ENCODE data around the gene PSME2. TPM values are rescaled to one million over a fixed set of nuclear protein-coding genes. Genes with fewer than 3 reads are reported as not detected.

Gene PSME2
- total RNA-seq, 4 donors from 2014 or later: 59.5 to 69.8 (median 68.5) TPM

- in situ Hi-C loops (cut with MboI; ENCODE audit: low pct_ligation_motif_present in 1 of 4, low pct_unique_long_range_greater_than_20kb in 1 of 4, low sequenced_read_pairs in 3 of 4): no loop called here
- TF ChIP-seq POLR2A (IDR thresholded peaks at IDR 0.05): no peak
- TF ChIP-seq POLR2AphosphoS5 (IDR thresholded peaks at IDR 0.05): no peak
- TF ChIP-seq EP300 (IDR thresholded peaks at IDR 0.05; ENCODE audit: low read depth): no peak
- TF ChIP-seq CTCF (IDR thresholded peaks at IDR 0.05): no peak
- intact Hi-C loops (cut with DNase I; ENCODE audit: low total_unique reads): no loop called here
Observed at GRCh38 chr14:24145219-24145618, 1.2 kb downstream of the PSME2 start.

GRCh38 chr14:24144451-24144850 is 2.0 kb downstream of the PSME2 start:
- H3K4me3 ChIP-seq: no peak overlapping the region
- H3K4me1 ChIP-seq: peaks cover 23 to 67% (median 46%) of the 10 kb centered on the region in 4 donors
- DNase-seq: no peak
- intact Hi-C loops (cut with DNase I; ENCODE audit: low total_unique reads): no loop called here
- in situ Hi-C loops (cut with MboI; ENCODE audit: low pct_ligation_motif_present in 1 of 4, low pct_unique_long_range_greater_than_20kb in 1 of 4, low sequenced_read_pairs in 3 of 4): no loop called here
- 83 to 97% methylated on average over 1 of the region's 1 CpG for WGBS, 2 donors (ENCODE audit: low coverage in 1 of 2)
- H3K27ac ChIP-seq: peak overlapping the region in 1 of 4 donors; percentile 99
- no peaks in the 10 kb centered on the region for H3K9me3 ChIP-seq
- H3K27me3 ChIP-seq: no peaks in the 10 kb centered on the region
- H3K36me3 ChIP-seq: peaks cover 0 to 4% (median 1%) of the 10 kb centered on the region in 4 donors
- TF ChIP-seq POLR2A (IDR thresholded peaks at IDR 0.05) (no peak), EP300 (IDR thresholded peaks at IDR 0.05; ENCODE audit: low read depth) (no peak)

More at GRCh38 chr14:24145219-24145618, 1.2 kb downstream of the PSME2 start:
- WGBS, 2 donors (ENCODE audit: low coverage in 1 of 2): 71 to 91% methylated on average over 2 of the region's 2 CpGs
- Histone ChIP-seq H3K4me3 (peak overlapping the region in 1 of 4 donors; percentile 73), H3K9me3 (no peaks in the 10 kb centered on the region), H3K27me3 (no peaks in the 10 kb centered on the region), H3K36me3 (peaks cover 0 to 4% (median 2%) of the 10 kb centered on the region in 4 donors), H3K4me1 (peaks cover 16 to 59% (median 39%) of the 10 kb centered on the region in 4 donors), H3K27ac (peak overlapping the region; percentile 94 to 99 (median 97))
- no peak for DNase-seq

GRCh38 chr14:24143511-24143910 is 2.9 kb downstream of the PSME2 start:
- Histone ChIP-seq H3K36me3 (peaks cover 0 to 10% (median under 1%) of the 10 kb centered on the region in 4 donors), H3K27ac (no peak overlapping the region), H3K4me1 (peaks cover 24 to 68% (median 45%) of the 10 kb centered on the region in 4 donors), H3K27me3 (no peaks in the 10 kb centered on the region), H3K9me3 (no peaks in the 10 kb centered on the region), H3K4me3 (no peak overlapping the region)
- TF ChIP-seq CTCF (IDR thresholded peaks at IDR 0.05) (no peak), EP300 (IDR thresholded peaks at IDR 0.05; ENCODE audit: low read depth) (no peak), POLR2AphosphoS5 (IDR thresholded peaks at IDR 0.05) (no peak), POLR2A (IDR thresholded peaks at IDR 0.05) (no peak)
- DNase-seq: no peak
- 78% methylated on average over 2 of the region's 2 CpGs; no CpG with 5 or more reads in 1 of the 2 donors for WGBS, 2 donors (ENCODE audit: low coverage in 1 of 2)
- intact Hi-C loops (cut with DNase I; ENCODE audit: low total_unique reads): no loop called here
- in situ Hi-C loops (cut with MboI; ENCODE audit: low pct_ligation_motif_present in 1 of 4, low pct_unique_long_range_greater_than_20kb in 1 of 4, low sequenced_read_pairs in 3 of 4): no loop called here

- Histone ChIP-seq H3K27me3 (no peaks in the 10 kb centered on the region), H3K4me1 (peaks cover 29 to 81% (median 47%) of the 10 kb centered on the region in 4 donors), H3K9me3 (no peaks in the 10 kb centered on the region), H3K36me3 (peaks cover 0 to 19% (median 2%) of the 10 kb centered on the region in 4 donors), H3K4me3 (peak within 1 kb of the TSS; percentile 49 to 98 (median 73)), H3K27ac (peak within 1 kb of the TSS; percentile 91 to 99 (median 95))
- intact Hi-C loops (cut with DNase I; ENCODE audit: low total_unique reads) (no loop called here), in situ Hi-C loops (cut with MboI; ENCODE audit: low pct_ligation_motif_present in 1 of 4, low pct_unique_long_range_greater_than_20kb in 1 of 4, low sequenced_read_pairs in 3 of 4) (no loop called here)
- peak; percentile 100 for DNase-seq
- WGBS, 2 donors (ENCODE audit: low coverage in 1 of 2): 1% methylated on average over 58 of the region's 65 CpGs; no CpG with 5 or more reads in 1 of the 2 donors
- peak; percentile 49 to 92 (median 69) for TF ChIP-seq CTCF (IDR thresholded peaks at IDR 0.05)
- no peak for TF ChIP-seq EP300 (IDR thresholded peaks at IDR 0.05; ENCODE audit: low read depth)
- TF ChIP-seq POLR2AphosphoS5 (IDR thresholded peaks at IDR 0.05): peak; percentile 88 to 92 (median 91)
- peak; percentile 89 for TF ChIP-seq POLR2A (IDR thresholded peaks at IDR 0.05)
Observed at GRCh38 chr14:24141097-24141880, 5.1 kb downstream of the PSME2 start, which contains the start of gene EMC9. TSS of gene EMC9 (minus strand) at chr14:24141591. CDS start at chr14:24141304, 287 bp downstream.

Measured in transverse colon (tissue), 4 donors.